Caki2 (cell line): Measurements from ENCODE around the gene PIK3C2B. TPM values are rescaled to one million over a fixed set of nuclear protein-coding genes. Genes with fewer than 3 reads are reported as not detected.

Experiments used
- DNase-seq: peaks from one replicate; pipeline ENCODE4 v3.0.0-alpha.2; 2015; ENCODE audit warnings: low read depth
- in situ Hi-C: cut with HindIII; loops from 2 replicates; pipeline ENCODE4 v1.10.0; 2016; ENCODE audit warnings: low sequenced_read_pairs, low pct_unique_long_range_greater_than_20kb, mixed read lengths
- total RNA-seq: library from RNA; depleted of rRNA; stranded (reverse); fragments of >200 nt; shearing (Covaris generic); gene quantifications from 2 replicates; pipeline ENCODE4 v1.2.3, GENCODE V29; 2014; ENCODE audit warnings: low replicate concordance; rRNA removed

Gene PIK3C2B
- total RNA-seq, 1 experiment from 2014 or later, result 4.8 TPM

DNA sequence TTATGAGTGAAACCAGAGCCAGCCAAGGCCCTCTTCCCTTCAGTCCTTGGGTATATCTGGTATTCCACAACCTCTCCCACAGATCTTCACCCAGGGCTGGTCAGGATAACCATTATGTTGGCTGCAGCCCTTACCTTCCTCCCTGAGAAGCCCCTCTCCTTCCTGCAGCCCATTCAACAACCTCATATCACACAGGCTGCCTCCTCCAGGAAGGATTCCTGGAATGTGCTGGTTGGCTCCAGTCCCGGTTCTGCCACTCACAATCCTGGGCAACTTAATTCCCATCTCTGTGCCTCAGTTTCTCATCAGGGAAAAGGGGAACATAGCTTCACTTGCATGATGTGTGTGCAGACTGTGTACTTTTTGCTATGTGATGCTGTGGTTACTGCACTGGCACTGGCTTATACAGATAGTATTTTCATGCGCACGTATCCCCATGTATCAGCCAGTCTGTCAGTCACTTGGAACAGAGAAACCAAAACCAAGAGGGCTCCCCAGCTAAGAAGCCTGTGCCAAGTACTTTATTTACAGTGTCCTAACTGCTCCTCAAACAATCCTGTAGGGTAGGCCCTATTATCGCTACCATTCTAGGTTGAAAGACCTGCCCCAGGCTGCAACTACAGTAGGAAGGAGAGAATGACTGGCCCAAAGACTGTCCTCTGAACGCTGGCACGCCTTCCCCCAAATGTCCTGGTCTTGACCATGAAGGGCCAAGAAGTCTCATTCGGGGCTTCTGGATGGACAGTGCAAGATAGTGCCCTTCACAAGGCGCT, 43.1 kb downstream of the PIK3C2B start:
- in situ Hi-C loops, result no loop called here
- no peak for DNase-seq

DNA sequence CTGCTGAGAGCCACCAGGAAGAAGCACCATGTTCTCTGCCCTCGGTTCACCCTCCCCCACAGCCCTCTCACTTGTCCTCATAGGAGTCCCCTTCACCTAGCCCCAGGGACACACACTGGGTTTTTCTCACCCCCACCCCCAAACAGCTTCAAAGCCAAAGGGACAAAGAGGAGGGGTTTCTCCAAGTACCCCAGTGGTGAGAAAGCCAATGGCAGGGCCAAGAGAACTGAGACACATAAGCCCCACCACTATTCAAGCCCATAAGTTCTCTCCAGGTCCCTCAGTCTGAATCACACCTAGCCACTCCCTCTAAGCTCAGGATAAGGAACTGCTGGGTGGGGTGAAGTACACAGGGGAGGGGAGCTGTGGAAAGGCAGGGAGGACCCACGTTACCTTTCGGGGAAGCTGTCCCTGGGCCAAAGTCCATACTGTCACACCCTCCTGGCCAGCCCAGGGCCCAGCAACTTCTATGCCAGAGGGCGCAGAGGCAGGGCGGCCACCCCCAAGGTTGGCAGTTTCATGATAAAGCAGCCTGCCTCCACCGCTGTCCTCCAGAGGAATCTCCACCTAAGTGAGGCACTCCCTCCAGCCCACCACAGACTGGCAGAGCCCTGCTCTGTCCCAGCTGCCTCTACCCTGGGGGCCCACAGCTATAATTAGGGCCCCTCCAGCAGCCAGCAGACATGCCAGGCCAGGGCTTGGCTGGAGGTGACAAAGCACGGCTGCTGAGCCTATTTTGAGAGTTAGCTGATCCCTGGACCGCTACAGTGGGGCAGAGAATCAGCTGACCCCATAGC, 43.9 kb downstream of the PIK3C2B start:
- DNase-seq, result no peak
- in situ Hi-C loops, result no loop called here

DNA sequence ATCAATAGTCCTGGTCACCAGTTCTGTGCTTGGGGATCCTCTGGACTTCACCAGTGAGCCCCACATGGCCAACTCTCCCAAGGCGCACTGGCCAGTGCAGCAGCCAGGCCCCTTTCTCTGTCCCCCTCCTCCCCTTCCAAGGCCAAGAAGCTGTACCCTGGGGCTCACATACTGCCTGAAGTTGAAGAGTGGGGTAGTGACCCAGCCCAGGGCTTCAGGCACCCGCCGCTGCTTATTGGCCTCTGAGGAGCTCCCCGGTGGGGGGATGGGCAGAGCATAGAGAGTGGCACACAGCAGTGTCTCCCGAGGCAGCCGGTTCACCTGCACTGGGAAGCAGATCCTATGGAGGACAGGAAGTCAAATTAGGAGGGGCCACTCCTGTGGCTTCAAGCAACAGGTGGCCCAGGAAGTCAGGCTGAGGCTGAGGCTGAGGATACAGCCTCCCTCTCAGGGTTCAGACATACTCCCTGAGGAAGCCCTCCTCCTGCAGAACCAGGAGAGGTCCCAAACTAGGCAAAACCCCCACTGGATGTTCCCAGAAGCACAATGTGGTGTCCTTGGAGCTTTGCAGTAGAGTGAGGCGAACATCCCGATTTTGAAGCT, 44.8 kb downstream of the PIK3C2B start:
- in situ Hi-C loops, result no loop called here
- DNase-seq, result no peak

DNA sequence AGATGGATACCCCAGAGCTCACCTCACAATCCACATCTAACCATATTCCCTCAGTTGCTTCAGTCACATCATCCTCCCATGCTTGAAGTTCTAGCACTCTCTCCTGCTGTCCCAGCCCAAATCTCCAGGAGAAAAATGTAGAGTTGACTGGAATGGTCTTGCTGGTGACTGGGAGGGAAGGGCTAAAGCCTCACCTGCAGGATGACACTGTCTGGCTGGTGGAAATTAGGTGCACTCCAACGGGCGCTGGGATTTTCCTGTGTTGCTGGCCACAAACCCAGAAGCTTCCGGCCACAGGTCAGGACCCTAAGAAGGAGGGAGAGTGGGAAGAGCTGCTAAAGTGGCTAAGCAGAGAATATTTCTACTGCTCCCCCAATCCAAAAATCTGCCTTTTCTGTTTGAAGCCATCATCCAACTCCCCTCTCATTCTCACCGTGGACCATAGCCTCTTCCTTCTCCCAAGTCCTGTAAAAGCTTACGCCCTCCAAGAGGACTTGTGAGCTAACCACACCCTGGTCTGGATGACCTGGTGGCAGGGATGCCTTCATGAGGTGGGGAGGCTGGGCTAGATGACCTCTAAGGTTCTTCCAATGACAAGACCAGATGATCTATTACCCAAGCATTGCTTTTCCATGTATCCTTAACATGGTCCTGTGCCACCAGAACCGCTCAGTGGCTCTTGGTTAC, 45.5 kb downstream of the PIK3C2B start:
- no peak for DNase-seq
- in situ Hi-C loops, result no loop called here

DNA sequence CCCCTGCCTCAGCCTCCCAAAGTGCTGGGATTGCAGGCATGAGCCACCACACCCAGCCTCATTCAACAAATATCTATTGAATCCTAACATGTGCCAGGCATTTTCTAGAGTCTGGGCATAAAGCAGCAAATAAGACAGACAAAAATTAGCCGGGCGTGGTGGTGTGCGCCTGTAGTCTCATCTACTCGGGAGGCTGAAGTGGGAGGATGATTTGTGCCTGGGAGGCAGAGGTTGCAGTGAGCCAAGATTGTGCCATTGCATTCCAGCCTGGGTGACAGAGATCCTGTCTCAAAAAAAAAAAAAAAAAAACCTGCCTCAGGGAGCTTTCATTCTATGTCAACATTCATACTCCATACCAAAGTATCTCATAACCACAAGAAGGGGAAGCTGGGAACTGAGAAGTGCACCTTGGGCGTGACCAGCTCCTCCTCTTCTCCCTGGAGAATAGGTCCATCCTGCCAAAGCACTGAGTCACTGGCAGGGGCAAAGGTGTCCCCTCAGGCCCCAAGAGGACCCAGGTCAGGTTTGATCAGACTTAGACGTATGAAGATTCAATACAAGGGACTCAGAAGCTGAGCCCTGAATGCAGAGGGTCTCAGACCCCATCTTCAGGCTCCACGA, 46.2 kb downstream of the PIK3C2B start:
- in situ Hi-C loops, result no loop called here
- peak; percentile 35 for DNase-seq

DNA sequence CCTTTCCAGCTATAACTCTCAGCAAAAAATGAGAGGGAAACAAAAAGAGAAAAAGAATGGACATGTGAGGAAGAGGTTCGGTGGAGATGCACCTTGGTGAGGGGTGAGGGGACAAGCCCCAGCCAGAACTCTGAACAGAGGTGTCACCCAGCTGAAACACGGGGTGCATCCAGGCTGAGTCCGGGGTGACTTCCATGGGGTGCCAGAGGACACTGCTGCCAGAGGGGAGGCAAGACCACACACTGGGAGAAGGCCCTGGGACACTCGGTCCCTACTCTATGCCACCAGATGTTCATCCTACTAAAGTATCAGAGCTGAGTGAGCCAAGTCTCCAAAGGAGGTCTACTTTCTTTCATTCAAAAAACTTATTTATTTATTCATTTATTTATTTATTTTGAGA, 46.9 kb downstream of the PIK3C2B start:
- in situ Hi-C loops, result no loop called here
- DNase-seq, result no peak

DNA sequence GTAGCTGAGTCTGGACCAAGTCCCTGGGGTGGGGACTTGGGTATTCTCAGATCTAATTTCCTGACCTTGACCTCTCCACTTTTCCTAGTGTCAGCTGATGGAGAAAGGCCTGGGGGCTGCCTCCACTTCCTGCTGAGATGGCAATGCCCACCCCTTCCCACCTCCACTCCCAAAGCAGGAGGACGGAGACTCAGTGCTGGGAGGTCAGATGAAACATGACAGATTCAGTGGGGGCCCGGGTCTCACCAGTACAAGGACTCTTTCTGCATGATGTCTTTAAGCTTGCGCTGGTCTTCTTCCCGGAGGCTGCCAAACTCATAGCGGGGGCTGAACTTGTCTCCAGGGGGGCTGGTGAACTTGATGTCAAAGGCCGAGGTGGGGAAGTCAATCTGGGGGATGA, 47.4 kb downstream of the PIK3C2B start:
- in situ Hi-C loops, result no loop called here
- no peak for DNase-seq

DNA sequence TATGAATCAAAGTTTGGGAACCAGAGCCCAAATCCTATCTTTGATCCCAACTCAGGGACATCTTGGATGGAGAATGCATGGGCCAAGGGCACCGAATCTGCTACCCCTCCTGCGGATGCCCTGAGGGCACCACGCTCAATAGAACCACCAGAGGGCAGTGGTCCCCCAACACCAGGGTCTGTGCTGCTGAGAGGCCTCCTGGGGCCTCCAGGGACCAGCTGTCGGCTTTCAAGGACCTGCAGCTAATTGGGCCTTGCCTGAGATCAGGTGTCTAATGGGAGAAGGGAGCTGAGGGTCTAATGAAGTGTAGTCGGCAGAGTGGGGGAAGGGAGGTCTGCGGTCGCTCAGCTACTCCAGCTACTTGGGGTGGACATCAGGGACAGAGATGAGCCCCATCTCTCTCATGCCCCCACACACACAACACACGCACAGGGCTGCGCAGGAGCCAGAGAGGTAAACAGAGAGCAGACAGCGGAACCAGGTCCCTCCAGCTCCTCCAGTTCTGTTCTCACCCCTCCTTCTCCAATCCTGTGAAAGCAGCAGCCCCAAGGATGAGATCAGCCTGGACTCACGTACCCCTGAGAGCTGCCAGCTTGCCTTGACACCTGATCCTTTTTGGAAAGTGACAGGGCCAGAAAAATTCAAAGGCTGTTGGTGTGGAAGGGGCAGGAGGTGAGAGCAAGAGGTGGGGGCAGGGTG, 48.0 kb downstream of the PIK3C2B start:
- in situ Hi-C loops, result no loop called here
- DNase-seq, result peak; percentile 45

DNA sequence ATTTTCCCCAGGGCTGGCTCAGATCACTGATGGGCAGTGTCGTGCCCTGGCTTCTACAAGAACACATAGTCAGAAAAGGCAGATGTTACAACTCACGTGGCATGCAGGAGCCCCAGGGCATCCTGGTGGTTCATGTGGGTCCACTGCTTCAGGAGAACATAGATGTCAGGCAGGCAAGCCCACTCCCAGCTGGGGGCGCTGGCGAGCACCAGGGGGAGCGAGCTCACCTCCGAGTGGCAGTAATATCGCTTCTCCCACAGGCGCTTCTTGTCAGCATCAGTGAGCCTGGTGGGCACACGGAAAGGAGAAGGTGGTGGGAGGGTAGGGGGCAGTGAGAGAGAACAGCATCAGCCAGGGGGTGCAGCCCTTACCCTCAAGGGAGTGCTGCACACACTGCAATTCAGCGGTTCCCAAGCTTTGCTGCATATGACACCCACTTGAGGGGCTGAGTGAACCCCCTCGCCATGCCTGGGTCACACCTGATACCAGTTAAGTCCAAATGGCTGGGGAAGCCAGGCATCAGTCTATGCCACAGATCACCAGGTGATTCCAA, 48.7 kb downstream of the PIK3C2B start:
- no peak for DNase-seq
- in situ Hi-C loops, result no loop called here

Other genes starting within 250 kb of the PIK3C2B start
- 20.8 and 36.3 TPM in 2 replicates for gene PLEKHA6, start 134.9 kb downstream of the PIK3C2B start, total RNA-seq
- 22.6 and 26.1 TPM in 2 replicates for gene PPP1R15B, start 83.0 kb downstream of the PIK3C2B start, total RNA-seq
- 1.9 and 8.6 TPM in 2 replicates for gene MDM4, start 21.6 kb upstream of the PIK3C2B start, total RNA-seq
- 0.64 TPM in 1 of 2 replicates, not detected in the other for gene LRRN2, start 190.9 kb upstream of the PIK3C2B start, total RNA-seq